Measurements from ENCODE around the gene HK1.

Gene HK1

DNA sequence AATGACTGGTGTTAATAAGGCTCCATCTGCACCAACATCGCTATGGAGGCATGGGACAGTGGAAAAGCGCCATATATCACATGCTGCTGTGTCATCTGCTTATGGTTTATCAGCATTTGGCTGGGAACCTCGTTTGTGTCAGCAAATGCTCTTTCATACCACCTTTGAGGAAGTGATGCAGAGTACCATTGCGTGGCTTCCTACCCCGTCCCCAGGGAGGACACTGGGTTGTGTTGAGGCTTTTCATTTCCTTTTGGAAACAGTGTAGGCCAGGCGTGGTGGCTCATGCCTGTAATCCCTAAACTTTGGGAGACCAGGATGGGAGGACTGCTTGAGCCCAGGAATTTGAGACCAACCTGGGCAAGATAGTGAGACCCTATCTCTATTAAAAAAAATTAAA lies 131.7 kb downstream of the HK1 start:
- no peak overlapping the region for H3K4me3 ChIP-seq (ENCODE audit: low read depth, low read length)
- no peak for DNase-seq (ENCODE audit: low read depth)
- TF ChIP-seq, protein P1, sequence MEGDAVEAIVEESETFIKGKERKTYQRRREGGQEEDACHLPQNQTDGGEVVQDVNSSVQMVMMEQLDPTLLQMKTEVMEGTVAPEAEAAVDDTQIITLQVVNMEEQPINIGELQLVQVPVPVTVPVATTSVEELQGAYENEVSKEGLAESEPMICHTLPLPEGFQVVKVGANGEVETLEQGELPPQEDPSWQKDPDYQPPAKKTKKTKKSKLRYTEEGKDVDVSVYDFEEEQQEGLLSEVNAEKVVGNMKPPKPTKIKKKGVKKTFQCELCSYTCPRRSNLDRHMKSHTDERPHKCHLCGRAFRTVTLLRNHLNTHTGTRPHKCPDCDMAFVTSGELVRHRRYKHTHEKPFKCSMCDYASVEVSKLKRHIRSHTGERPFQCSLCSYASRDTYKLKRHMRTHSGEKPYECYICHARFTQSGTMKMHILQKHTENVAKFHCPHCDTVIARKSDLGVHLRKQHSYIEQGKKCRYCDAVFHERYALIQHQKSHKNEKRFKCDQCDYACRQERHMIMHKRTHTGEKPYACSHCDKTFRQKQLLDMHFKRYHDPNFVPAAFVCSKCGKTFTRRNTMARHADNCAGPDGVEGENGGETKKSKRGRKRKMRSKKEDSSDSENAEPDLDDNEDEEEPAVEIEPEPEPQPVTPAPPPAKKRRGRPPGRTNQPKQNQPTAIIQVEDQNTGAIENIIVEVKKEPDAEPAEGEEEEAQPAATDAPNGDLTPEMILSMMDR (IDR thresholded peaks at IDR 0.05; ENCODE audit: control insufficient read depth, extremely low read depth, insufficient read depth): no peak

DNA sequence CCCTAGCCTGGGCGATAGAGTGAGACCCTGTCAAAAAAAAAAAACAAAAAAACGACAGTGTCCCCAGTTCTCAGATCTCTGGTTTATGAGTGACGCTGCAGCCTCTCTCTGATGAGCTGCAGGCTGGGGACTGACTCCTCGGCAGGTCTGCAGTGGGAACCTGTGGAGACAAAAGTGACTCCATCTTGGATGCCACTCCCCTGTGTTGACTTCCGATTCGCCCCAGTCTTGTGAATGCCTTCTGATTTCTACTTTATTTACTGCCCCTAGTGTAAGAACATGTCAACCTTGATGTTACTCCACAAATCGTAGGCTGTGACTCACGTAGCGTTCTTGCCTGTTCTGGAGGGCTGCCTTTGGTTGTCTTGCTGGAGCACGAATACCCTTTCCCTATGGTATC lies 132.2 kb downstream of the HK1 start:
- DNase-seq (ENCODE audit: low read depth): no peak
- no peak overlapping the region for H3K4me3 ChIP-seq (ENCODE audit: low read depth, low read length)
- TF ChIP-seq, protein P1 (IDR thresholded peaks at IDR 0.05; ENCODE audit: control insufficient read depth, extremely low read depth, insufficient read depth): no peak

DNA sequence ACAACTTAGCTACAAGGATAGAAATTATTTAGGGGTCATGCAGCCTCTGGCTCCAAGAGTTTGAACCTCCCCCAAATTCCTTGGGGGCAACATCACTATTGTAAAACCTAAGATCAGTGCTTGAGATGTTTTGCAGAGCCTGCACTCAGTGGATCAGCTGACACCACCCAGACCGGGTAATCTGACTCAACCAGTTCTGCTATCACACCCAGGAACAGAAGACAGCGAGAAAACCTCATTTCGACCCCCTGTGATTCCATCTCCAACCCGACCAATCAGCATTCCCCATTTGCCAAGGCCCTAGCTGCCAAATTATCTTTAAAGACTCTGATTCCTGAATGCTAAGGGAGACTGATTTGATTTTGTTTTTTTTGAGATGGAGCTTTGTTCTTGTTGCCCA lies 133.2 kb downstream of the HK1 start:
- no peak overlapping the region for H3K4me3 ChIP-seq (ENCODE audit: low read depth, low read length)
- DNase-seq (ENCODE audit: low read depth): no peak
- TF ChIP-seq, protein P1 (IDR thresholded peaks at IDR 0.05; ENCODE audit: control insufficient read depth, extremely low read depth, insufficient read depth): no peak

DNA sequence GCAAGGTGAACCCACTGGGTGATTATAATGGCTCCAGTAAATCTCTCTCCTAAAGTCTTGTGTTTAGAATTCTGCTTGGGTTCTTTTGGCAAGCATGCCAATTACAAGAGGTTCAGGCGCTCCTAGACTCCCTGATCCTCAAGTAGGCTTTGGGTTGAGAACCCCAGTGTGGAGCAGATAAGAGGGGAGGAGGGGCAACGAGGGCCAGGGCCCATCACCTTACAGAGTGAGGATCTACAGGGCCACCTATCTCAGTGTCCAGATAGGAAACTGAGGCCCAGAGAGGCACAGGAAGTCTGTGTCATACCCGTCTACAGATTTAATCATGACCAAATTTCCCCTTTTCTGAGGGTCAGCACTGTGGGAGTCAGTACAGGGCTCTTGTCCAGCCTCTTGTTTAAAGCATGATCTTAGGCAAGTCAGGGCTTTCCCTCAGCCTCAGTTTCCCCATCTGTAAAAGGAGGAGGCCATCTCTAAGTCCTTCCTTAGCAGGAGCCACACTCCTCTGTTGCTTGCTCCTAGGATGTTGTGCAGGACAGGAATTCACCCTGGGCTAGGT lies 134.0 kb downstream of the HK1 start:
- no peak overlapping the region for H3K4me3 ChIP-seq (ENCODE audit: low read depth, low read length)
- TF ChIP-seq, protein P1 (IDR thresholded peaks at IDR 0.05; ENCODE audit: control insufficient read depth, extremely low read depth, insufficient read depth): no peak
- DNase-seq (ENCODE audit: low read depth): no peak

DNA sequence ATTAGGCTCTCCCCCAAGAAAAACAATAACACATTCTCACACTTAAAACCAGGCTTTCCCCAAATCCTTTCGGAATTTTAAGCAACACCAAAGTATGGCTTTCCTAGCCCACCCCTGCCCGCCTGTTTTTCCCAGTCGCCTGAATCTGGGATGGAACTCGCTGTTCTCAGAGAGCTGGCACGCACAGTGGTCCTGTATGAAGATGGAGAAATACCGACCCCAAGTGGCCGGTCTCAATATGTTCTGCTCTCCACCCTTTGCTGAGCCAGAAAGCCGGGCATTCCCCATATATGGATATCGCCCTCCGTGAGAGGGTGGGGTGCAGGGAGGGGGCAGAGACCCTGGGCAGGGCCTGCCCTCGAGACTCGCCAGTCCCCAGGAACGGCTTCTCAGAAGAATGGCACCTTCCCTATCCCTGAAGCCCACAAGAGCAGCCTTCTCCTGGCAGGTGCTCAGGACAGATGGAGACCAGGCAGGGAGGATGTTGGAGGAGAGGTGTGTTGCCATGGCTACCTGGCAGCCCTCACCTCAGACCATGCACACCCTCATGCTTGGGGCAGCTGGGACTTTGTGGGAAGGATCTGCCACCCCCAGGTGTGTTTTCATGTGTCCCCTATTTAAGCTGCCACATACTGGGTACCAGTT lies 135.0 kb downstream of the HK1 start:
- TF ChIP-seq, protein P1 (IDR thresholded peaks at IDR 0.05; ENCODE audit: control insufficient read depth, extremely low read depth, insufficient read depth): peak; percentile 32; the same call in 1 of the 2 replicates
- no peak for DNase-seq (ENCODE audit: low read depth)
- H3K4me3 ChIP-seq (ENCODE audit: low read depth, low read length): no peak overlapping the region

DNA sequence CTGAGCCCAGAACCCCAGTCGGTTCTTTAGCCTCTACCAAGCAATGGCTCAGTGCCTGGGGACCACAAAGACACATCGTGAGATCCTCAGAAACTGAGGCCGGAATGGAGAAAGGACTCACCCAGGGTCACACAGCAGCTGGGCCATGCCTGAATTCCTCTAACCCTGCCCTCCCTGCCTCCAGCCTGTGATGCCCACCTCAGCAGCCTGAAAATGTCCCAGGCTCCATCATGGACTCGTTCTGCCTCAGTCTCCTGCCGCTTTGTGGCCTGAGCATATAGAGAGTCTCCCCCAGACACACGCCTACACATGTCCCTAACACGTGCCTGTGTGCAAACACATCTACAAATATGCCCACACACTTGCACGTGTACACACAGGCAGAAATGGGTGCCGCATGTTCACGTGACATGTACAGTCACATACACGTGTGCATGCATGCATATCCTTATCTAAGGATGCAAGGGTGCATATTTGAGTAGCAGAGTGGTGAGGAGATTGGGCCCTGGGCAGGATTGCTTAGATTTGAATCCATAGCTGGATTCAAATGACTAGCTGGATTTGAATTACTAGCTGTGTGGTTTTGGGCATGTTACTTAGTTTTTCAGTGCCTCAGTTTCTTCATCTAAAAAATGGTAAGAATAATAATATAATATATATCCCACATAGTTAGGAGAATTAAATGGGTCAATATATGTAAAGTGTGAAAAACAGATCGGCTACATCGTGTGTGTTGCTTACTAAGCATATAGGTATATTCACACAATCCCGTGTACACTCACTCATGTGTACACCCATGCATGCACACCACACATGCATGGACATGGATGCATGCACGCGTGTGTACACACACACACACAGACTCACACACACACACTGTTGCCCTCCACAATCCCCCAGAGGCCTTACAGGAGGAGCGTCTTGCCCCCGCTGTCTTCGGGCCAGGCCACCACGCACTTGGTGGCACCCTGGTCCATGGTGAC lies 136.0 kb downstream of the HK1 start:
- TF ChIP-seq, protein P1 (IDR thresholded peaks at IDR 0.05; ENCODE audit: control insufficient read depth, extremely low read depth, insufficient read depth): no peak
- no peak overlapping the region for H3K4me3 ChIP-seq (ENCODE audit: low read depth, low read length)
- no peak for DNase-seq (ENCODE audit: low read depth)
